Measurements from ENCODE around the gene GADL1.
A peak's percentile ranks its signal among the peaks of the same experiment; 100 is the strongest.

GADL1 gene

GRCh38 chr3:30804984-30805383, 89.5 kb downstream of the GADL1 start:
- DNase-seq = peak in 1 of 2 donors; percentile 65

GRCh38 chr3:30795176-30795575, 99.3 kb downstream of the GADL1 start:
- no peak for DNase-seq

- no peak for DNase-seq
Observed at GRCh38 chr3:30793740-30794139, 100.7 kb downstream of the GADL1 start.

- no peak for DNase-seq
Observed at GRCh38 chr3:30790150-30790549, 104.3 kb downstream of the GADL1 start.

GRCh38 chr3:30786365-30786764, 108.1 kb downstream of the GADL1 start:
- DNase-seq = no peak

- peak; percentile 20 to 48 for DNase-seq
Observed at GRCh38 chr3:30779686-30780287, 114.7 kb downstream of the GADL1 start.

GRCh38 chr3:30778933-30779332, 115.5 kb downstream of the GADL1 start:
- peak; percentile 25 to 54 for DNase-seq

GRCh38 chr3:30777426-30778113, 116.9 kb downstream of the GADL1 start:
- DNase-seq = no peak

GRCh38 chr3:30776186-30776815, 118.2 kb downstream of the GADL1 start:
- DNase-seq = peak in 1 of 2 donors; percentile 44

- DNase-seq = no peak
Observed at GRCh38 chr3:30775040-30775439, 119.4 kb downstream of the GADL1 start.

GRCh38 chr3:30774062-30774461, 120.4 kb downstream of the GADL1 start:
- no peak for DNase-seq

GRCh38 chr3:30770387-30770786, 124.1 kb downstream of the GADL1 start:
- peak in 1 of 2 donors; percentile 8 for DNase-seq

- DNase-seq = peak; percentile 49 to 66
Observed at GRCh38 chr3:30768703-30769550, 125.5 kb downstream of the GADL1 start.

GRCh38 chr3:30768046-30768445, 126.4 kb downstream of the GADL1 start:
- DNase-seq = no peak

GRCh38 chr3:30766522-30766921, 127.9 kb downstream of the GADL1 start:
- DNase-seq = no peak

GRCh38 chr3:30764891-30765290, 129.6 kb downstream of the GADL1 start:
- DNase-seq = peak; percentile 43 to 54

GRCh38 chr3:30764281-30764680, 130.2 kb downstream of the GADL1 start:
- no peak for DNase-seq

GRCh38 chr3:30761374-30761773, 133.1 kb downstream of the GADL1 start:
- no peak for DNase-seq

GRCh38 chr3:30760737-30761136, 133.7 kb downstream of the GADL1 start:
- DNase-seq = no peak

- DNase-seq = peak; percentile 14 to 41
Observed at GRCh38 chr3:30760040-30760695, 134.3 kb downstream of the GADL1 start.

GRCh38 chr3:30756218-30756617, 138.2 kb downstream of the GADL1 start:
- no peak for DNase-seq

GRCh38 chr3:30754426-30754825, 140.0 kb downstream of the GADL1 start:
- no peak for DNase-seq
